PC-9 (cell line): Measurements from ENCODE around the gene MDFIC.

Experiments
- EZH2 ChIP-seq: fragments of 200-600 bp; sonication (generic); IDR thresholded peaks from 2 replicates; pipeline ENCODE4 v1.8.0; 2017; ENCODE audit warnings: antibody characterized with exemption, low read depth
- TF ChIP-seq, protein P1 (sequence below): fragments of 200-600 bp; sonication (generic); conservative IDR thresholded peaks from 2 replicates; pipeline ENCODE4 v1.6.1; 2017; ENCODE audit warnings: mixed run types, antibody characterized with exemption, mild to moderate bottlenecking, moderate library complexity

DNA sequence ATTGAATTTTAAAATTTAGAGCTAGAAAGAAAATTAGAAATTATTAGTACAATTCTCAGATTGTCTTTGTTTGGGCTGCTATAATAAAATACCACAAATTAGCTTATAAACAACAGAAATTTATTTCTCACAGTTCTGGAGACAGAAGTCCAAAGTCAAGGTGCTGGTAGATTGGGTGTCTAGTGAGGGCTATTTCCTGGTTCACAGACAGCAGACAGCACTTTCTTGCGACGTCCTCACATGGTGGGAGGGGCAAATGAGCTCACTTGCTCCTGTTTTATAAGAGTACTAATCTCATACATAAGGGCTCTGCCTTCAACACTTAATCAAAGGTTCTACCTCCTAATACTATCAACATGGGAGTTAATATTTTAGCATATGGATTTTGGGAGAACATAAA, 134.1 kb downstream of the MDFIC start:
- TF ChIP-seq, protein P1, sequence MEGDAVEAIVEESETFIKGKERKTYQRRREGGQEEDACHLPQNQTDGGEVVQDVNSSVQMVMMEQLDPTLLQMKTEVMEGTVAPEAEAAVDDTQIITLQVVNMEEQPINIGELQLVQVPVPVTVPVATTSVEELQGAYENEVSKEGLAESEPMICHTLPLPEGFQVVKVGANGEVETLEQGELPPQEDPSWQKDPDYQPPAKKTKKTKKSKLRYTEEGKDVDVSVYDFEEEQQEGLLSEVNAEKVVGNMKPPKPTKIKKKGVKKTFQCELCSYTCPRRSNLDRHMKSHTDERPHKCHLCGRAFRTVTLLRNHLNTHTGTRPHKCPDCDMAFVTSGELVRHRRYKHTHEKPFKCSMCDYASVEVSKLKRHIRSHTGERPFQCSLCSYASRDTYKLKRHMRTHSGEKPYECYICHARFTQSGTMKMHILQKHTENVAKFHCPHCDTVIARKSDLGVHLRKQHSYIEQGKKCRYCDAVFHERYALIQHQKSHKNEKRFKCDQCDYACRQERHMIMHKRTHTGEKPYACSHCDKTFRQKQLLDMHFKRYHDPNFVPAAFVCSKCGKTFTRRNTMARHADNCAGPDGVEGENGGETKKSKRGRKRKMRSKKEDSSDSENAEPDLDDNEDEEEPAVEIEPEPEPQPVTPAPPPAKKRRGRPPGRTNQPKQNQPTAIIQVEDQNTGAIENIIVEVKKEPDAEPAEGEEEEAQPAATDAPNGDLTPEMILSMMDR, result no peak
- TF ChIP-seq EZH2, result no peak
